NCI-H2107 treated with DMSO at 0.1 percent for 48 hours (cell line): ENCODE results near the gene SLC39A9.

Source experiments
- DNase-seq: peaks from one replicate; lab custom pipeline; 2025; ENCODE audit not compliant: unreplicated experiment; lab: John Stamatoyannopoulos, UW

Gene SLC39A9, protein sequence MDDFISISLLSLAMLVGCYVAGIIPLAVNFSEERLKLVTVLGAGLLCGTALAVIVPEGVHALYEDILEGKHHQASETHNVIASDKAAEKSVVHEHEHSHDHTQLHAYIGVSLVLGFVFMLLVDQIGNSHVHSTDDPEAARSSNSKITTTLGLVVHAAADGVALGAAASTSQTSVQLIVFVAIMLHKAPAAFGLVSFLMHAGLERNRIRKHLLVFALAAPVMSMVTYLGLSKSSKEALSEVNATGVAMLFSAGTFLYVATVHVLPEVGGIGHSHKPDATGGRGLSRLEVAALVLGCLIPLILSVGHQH

DNA sequence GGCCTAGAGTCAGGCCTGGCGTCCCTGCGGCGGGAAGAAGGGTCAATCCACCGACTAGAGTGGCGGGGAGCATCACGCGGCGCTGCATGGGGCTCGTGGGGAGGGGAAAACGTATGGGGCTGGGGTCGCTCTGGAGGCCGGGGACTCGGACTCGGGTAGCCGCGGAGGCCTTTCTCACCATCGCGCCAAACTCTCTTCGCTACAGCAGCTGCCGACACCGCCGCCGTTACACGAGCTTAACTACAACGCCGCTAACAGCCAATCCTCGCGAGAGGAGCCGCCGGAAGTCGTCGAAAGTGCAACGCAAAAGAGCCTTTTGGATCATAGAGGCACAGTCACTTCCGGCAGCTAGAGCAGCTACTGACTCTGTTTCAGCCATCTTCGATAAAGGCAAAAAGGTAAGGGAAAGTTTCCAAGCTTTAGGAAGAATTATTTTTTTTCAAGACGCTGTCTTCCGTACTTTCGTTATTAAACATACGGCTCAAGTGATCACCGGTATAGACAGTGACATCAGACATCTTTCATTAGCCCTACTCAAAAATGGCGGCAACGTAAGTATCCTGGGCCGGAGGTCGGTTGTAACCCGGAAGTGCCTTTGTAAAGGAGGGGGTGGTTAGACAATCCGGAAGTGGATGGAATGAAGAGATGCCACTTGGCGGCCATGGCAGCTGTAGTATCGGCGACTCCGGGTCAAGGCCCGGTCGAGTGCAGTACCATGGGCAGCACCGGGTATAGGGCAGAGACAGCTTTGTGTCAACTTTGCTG, at the start of gene SLC39A9, which contains the start of gene ERH:
SLC39A9 (plus strand) TSS at position 640 of the 765 bp plus-strand sequence. CDS start 678 bp downstream, outside the sequence.
ERH (minus strand) TSS at position 247 of the 765 bp plus-strand sequence; CDS start at position 181, 66 bp downstream.
- DNase-seq = peak; percentile 100

DNA sequence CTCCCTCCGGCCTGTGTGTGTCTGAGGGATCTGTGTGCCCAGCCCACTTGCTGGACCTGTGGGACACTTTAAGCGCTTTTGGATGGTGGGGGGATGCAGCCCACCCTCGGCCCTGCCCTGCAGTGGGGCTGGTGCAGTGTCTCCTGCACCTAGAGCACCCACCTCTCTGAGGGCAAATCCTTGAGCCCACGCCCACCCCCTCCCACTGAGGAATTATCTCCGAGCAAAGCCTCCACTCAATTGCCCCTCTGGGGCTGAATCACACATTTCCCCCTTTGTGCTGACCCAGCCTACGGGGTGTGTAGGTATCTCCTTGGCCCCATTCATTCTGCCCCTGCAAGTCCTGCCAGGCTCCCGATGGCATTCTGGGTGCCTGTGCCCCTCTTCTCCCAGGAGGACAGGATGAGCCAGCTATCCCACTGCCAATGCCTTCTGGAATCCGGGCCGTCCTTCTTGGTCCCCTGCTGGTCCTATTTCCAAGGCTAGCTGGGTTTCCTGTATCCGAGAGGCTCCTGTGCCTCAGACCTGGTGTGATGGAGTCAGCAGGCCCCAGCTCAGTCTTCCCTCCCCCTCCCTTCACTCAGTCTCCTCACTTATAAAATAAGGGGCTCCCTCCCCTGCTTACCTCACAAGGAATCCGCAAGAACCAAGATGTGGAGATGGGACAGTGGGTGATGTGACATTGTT, 49.3 kb upstream of the SLC39A9 start:
- no peak for DNase-seq

DNA sequence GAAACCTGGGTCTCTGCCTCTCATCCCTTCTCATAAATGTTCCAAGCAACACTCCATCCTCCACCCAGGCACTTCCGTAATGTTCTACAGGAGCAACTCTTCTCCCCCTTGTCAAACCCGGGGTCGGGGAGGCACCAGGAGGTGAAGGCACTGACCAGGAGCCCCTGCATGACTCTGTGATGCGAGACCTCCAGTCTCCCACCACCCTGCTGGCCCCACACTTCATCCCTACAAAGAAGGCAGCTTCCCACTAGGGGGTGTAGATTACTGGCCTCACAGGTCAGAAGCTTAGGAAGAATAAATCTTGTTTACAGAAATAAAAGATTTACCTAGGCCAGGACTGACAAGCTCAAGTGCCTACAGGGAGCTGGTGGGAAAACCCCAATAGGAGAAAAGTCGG, 47.6 kb upstream of the SLC39A9 start:
- DNase-seq = no peak

DNA sequence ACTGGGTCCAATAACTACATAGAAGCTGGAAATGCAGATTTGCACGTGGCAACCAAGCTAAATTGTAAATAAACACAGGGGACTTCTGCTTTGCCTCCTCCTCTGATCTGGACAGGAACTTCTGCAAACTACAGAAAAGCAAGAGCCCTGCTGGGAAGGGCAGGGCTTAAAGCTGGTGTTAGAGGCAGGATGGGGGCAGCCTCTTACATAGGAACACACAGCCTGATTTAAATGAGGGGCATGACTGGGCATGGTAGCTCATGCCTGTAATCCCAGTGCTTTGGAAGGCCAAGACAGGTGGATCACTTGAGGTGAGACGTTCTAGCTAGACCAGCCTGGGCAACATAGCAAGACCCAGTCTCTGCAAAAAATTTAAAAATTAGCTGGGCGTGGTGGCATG, 47.1 kb upstream of the SLC39A9 start:
- DNase-seq = no peak

DNA sequence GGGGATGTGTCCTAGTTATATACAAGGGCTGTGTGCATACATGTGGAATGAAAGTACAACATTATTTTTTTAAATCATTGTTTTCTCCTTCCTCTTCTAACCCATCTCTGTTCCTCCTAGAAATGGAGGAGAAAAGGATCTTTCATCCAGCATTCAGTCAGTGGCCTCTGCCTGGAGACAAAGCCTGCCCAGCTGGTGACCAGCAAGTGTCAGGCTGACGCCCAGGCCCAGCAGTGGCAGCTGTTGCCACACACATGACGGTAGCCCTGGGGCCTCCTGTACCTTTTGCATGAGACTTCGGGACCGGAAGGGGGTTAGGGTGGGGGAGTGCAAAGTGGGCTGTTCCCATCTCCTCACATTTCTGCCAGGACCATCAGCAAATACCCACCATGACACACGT, 46.6 kb upstream of the SLC39A9 start:
- DNase-seq = no peak

DNA sequence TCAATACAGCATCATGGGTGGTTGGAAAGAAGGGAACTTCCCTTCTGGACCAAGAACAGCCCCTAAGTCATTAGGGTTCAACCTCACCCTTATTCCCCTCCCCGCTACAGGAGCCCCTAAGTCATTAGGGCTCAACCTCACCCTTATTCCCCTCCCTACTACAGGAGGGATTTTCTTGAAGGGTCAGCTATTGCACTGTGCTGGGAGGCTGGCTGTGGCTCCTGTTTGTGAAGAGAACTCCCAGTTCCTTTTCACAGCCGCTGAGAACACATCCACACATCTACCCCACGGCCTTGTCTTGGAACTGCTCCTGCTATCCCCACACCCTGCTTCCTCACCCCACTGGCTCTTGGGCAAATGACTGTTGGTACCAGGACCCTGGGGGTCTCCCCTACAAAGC, 45.3 kb upstream of the SLC39A9 start:
- DNase-seq = no peak

DNA sequence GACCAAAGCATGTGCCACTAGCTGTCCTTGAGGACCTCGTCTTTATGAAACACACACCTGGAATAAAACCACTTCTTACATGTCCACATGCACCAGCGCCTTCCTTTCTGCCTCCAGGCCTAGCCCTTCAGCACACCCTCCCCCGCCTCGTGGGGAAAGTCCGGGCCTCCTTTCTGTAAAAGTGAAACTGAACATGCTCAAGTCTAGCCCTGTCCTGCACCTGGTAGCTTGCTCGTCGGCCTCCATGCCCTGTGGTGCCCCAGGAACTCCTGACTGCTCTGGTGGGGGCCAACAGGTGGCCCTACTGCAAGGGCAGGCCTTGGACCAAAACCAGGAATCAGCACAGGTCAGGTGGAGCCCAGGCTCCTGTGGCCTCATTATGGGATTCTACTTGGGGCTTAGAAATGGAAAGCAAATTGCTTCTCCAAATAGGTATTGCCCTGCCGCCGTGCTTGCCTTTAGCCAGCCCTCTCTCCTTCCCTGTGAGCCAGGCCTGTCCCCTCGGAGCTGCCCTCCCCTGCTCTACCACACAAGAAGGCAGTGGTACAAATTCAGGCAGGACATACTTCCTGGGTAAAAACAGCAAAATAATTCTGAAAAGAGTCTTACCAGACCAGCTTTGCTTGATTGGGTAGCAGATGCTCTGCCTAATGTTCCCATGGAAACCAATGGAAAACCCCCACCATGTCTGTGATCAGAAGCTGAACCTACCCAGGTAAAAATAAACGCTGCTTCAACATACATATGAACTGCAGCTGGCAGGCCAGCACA, 43.9 kb upstream of the SLC39A9 start:
- peak; percentile 58 for DNase-seq

DNA sequence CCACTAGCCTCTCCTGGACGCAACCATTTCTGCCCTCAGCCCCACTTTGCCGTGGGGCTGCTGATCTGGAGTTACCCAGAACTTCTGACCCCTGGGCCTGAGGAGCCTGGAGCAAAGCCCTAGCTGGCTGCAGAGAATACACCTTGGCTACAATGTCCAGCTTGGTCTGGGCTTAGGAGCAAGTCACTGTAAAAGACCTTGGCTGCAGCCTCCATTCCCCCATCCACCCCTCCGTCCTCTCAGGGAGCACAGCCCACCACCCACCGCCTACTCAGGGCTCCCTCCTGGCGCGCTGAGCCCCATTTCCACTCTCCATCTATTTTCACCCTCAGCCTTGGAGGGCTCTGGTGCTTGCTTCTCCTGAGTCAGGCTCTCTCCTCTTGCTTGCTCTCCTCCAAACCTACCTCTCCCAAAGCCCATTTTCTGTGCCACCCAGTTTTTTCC, 43.3 kb upstream of the SLC39A9 start:
- DNase-seq = no peak

DNA sequence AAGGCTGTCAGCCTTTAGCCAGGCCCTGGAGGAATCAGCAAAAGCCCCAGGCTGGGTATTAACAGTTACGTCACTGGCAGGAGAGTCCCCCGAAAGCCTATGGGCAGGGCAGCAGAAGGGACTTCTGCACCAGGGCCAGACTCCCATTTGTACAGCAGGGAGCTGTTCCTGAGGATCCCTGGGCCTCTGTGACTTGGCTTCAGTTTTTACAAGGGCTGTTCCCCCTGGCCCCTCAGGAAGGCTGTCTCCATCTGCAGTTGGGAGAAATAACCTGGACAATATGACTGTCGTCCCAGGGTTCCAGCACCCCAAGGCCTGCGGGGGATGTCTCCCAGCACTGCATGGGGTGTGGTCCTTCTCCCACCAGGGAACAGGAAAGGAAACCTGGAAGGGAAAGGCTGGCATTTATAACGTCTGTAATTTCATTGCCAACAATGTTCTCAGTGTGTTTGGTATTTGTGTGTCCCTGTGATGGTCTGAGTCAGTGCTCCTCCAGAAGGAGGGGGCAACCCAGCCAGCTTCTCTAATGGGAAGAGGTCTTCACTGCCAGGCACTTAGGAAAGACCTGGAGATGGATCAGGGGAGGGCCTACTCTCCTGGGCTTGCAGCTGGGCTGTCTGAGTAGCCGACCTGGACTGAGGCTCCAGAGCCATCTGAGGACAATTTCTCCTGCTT, 42.7 kb upstream of the SLC39A9 start:
- no peak for DNase-seq

DNA sequence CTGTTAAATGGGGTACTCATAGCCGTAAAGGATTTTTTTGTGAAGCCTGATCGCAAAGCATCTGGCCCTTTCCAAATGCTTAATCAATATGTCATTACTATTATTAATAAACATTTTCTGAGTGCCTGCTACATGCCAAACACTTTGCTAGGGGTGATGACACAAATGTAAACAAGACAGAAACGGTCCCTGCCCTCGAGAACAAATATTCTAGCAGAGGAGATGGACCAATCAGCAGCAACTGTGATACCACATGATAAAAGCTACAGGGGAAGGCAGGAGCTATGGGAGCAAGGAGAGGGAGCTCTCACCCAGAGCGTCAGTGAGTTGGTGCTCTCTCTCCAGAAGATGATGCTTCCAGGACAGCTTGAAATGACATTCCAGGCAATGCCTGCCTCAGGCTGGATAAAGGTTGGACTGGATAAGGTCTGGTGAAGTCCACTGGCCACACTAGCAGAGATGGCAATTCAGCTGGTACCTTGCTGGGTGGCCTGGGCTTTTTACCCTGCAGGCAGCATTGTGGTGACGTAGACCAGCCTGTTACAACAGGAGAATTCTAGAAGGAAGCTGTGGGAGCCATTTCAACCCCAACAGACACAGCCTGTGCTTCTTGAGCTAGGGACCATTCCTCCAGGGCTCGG, 41.5 kb upstream of the SLC39A9 start:
- DNase-seq = no peak

DNA sequence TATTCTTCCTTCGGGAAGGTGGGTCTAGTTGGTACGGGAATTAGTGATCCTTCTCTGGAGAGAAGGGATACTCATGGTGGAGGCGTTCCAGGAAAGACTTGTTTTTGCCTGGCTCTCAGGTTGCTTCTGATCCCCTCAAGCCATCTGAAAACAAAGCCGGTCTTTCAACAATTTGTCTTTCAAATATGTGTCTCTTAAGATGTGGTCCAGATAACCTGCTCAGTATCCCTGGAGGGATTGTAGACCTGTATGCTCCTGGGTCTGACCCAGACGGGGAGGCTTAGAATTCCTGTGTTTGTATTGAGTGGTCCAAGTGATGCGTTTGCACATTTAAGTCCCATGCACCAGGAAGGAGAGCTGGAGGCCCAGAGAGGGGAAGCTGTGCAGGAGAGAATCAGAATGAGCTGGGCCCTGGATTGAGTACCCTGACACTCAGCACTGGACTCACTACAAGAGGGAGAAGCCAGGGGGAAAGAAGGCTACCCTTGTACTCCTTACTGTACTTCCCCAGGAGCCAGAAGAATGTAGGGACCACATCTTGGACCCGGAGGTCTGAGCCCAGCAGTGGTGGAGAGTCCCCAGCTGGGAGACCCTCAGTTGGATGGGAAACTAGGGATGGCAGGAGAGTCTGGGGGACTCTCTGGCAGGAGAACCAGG, 40.8 kb upstream of the SLC39A9 start:
- DNase-seq = no peak

DNA sequence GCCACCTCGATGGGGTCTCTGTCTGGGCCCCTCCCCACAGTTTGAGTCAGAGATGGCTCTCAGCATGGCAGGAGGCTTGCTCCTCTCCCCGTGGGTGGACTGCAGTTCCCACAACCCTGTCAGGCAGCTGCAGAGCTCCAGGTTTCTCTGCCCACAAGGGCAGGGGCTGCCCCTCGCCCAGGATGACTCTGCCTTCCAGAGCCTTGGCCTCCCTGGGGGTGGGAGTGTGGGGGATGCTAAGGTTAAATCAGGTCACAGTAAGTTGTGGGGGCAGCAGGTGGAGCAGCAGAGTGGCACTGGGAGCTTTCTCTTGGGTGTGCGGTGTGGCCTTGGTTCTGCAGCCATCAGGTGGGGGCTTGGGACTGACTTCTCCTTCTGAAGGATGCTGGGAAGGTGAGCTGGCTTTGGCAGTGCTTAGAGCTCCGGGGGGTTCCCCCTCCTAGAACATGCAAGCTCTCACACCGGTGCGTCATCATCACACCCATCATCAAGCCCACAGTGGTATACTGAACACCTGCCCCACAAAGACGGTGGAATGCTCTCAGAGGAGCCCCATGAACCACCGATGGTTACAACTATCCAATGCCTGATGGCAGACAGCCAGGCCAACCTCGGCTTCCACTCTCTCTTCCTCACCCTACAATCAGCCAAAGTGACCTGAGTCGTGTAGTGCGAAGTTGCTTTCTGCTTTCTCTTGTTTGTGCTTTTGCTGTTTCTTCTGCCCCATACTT, 40.1 kb upstream of the SLC39A9 start:
- peak; percentile 75 for DNase-seq

DNA sequence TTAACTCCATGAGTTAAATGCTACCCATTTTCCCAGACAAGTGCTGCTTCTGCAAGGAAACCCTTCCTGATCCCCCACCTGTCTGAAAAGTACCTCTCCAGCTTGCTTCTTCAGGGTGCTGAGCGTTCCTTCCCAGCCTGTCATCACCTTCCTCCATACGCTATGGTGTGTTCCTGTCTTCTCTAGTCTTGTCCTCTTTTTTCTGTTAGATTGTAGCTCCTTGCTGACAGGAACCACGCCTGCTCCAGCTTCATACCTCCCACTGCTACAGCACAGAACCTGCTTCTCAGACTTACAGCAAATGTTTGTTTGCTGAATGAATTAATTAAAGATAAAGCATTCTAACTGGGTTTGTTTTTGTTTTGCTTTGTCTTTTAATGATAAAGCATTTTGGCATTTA, 39.5 kb upstream of the SLC39A9 start:
- no peak for DNase-seq

DNA sequence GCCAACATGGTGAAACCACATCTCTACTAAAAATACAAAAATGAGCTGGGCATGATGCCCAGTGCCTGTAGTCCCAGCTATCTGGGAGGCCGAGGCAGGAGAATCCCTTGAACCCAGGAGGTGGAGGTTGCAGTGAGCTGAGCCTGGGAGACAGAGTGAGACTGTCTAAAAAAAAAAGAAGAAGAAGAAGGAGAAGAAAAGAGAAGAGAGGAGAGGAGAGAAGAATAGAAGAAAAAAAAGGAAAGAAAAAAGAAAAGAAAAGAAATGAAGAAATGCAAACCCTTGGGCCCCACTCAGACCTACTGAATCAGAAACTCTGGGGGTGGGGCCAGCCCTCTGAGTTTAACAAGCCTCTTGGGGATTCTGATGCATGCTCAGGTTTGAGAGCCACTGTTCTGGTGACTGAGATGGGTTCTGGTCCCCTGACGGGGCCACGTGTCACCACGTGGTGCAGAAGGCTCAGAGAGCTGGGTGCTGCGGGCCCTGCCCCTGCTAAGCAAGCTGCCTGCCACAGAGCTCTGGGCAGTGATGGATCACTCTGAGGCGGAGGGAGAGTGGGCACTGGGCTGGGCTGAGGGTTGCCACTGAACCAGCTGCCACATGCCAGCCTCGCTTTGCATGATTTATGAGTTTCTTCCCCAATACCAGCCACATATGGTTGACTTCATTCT, 37.9 kb upstream of the SLC39A9 start:
- no peak for DNase-seq

DNA sequence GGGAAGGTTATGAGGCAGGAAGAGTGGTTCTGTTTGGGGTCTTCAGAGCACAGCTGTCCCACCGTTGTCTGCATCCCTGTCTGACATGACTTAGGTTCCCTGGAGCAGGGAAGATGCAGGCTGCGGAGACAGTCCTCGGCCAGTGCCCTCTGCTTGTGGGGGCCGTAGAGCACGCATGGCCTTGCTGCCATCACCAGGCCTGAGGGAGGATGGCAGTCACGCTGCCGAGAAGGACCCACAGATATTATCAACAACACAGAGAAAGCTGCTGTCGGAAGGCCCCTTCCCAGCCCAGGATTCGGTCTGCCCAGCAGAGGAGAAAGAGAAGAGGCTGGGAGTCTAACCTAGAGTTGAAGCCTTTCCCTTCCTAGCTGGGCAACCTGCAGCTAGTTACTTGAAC, 35.4 kb upstream of the SLC39A9 start:
- no peak for DNase-seq

DNA sequence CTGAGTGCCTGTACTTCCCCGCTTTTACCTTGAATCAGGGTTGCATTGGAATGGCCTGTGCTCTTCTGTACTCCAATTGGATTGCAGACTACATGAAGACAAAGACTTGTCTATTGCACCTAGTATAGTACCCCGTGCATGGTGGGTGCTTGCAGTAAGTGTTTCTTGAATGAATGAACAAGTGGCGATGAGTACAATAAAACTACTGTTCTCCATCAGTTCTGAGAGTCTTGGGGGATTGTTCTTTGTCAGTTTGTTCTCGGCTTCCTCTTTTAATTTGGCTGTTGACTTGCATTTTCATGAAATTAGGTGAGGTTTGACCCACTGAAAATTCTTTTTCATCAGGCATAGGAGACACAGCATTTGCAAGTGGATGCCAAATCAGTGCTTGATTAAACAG, 34.5 kb upstream of the SLC39A9 start:
- DNase-seq = no peak

DNA sequence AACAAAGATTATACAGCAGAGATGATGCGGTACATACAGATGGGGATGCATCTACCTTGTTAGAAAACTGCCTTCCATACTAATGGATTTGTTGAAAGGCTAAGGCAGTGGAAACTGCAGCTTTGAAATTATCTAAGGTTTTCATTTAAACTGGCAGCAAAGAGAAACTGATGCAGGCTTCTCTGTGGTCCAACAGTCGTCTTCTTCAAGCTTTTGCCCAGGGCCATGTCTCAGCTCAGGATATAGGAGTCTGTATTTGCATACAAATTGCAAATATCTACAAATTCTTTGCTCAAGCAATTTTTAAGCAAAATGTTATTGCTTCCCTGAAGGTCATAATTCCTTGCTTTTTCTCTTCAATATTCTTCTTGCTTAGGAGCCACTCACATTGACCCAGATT, 34.1 kb upstream of the SLC39A9 start:
- DNase-seq = no peak

DNA sequence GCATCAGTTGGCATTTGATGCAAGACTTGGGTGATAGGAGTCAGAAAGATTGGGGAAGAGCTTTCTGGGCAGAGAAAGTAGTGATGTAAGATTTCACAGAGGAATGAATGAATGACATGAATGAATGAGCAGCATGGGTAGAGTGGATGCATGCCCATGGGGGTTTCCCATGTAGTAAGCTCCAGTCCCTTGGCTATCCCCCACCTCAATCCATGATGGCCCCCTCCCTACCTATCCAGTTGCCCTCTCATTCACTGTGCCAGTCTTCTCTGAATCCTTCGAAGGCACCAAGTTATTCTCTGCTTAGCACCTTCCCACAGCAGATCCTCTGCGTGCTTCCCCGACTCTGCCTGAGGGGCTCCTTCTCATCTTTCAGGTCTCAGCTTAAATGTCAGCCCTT, 32.4 kb upstream of the SLC39A9 start:
- DNase-seq = no peak
